Stomach (tissue), 9 donors: ENCODE data around the gene ARID5B. TPM values are rescaled to one million over a fixed set of nuclear protein-coding genes. Genes with fewer than 3 reads are reported as not detected.
"Not testable (repeated sequence)": the region's sequence is repeated elsewhere in the genome, so short reads cannot be mapped to it uniquely, and the experiment has no call there.

ENCODE experiments used
- DNase-seq, 2 donors: peaks; one replicate each; pipeline versions ENCODE4 v3.0.0 to v3.0.0-alpha.2; 2013 to 2019
- H3K27ac ChIP-seq, 5 donors: fragments of 200-600 bp in 4 of 5; sonication (generic) in 4 of 5; one replicate each; pipeline ENCODE4 v1.5.1; 2013 to 2019; ENCODE audit warnings: mild to moderate bottlenecking in 1 of 5, moderate library complexity in 1 of 5
- H3K27me3 ChIP-seq, 3 donors: fragments of 200-600 bp; sonication (generic); one replicate each; pipeline ENCODE4 v1.5.1; 2017 to 2019; ENCODE audit warnings: mixed run types in 1 of 3
- H3K36me3 ChIP-seq, 4 donors: fragments of 200-600 bp; sonication (generic); 1 replicate in 3 of 4; 2 replicates in 1 of 4; pipeline ENCODE4 v1.5.1; 2016 to 2019
- H3K4me1 ChIP-seq, 4 donors: fragments of 200-600 bp; sonication (generic); one replicate each; pipeline ENCODE4 v1.5.1; 2016 to 2019
- H3K4me3 ChIP-seq, 4 donors: fragments of 200-600 bp; sonication (generic) in 3 of 4; one replicate each; pipeline ENCODE4 v1.5.1; 2016 to 2019; ENCODE audit warnings: mild to moderate bottlenecking in 1 of 4
- H3K9me3 ChIP-seq, 4 donors: fragments of 200-600 bp; sonication (generic); one replicate each; pipeline ENCODE4 v1.5.1; 2016 to 2019
- EP300 ChIP-seq: sonication (generic); formaldehyde crosslinking; IDR thresholded peaks from one replicate; pipeline ENCODE4 v1.6.1; 2017; ENCODE audit warnings: antibody characterized with exemption
- POLR2A ChIP-seq, 4 donors: fragments of 450-650 bp; IDR thresholded peaks; one replicate each; pipeline ENCODE4 v1.6.1; 2016; ENCODE audit warnings: antibody characterized with exemption in 4 of 4, control low read depth in 2 of 4, mild to moderate bottlenecking in 1 of 4, moderate library complexity in 1 of 4
- POLR2AphosphoS5 ChIP-seq, 3 donors: sonication (generic); formaldehyde crosslinking; IDR thresholded peaks; one replicate each; pipeline ENCODE4 v1.6.1; 2016; ENCODE audit warnings: antibody characterized with exemption in 3 of 3
- WGBS, 5 donors: extraction: QIAGEN DNeasy Blood & Tissue Kit in 3 of 5; methylation state at CpG; one replicate each; pipeline versions ENCODE4 v1.1.5 to v1.1.7; 2013 to 2018; 5-methylcytosine and 5-hydroxymethylcytosine counted together
- intact Hi-C: fragments of 100-400 bp; cut with DNase I; formaldehyde crosslinking; loops from one replicate; pipeline ENCODE4 v1.15.1; 2023; ENCODE audit warnings: low total_unique reads
- polyA plus RNA-seq, 3 donors: library from polyadenylated mRNA; stranded (reverse); fragments of 200-250 nt; gene quantifications; one replicate each; pipeline ENCODE4 v1.2.3, GENCODE V29; 2013
- total RNA-seq, 5 donors: library from RNA; depleted of rRNA; stranded (reverse); fragments of >200 nt; gene quantifications; one replicate each; pipeline versions ENCODE4 v1.1.0 to v1.2.3, GENCODE V29; 2014 to 2016
- TF ChIP-seq, protein P1 (sequence below), 7 experiments: fragments of 450-650 bp in 4 of 7; fragments of 200-600 bp in 3 of 7; sonication (generic) in 3 of 7; IDR thresholded peaks; one replicate each; pipeline ENCODE4 v1.5.1; 2016 to 2019; ENCODE audit warnings: antibody characterized with exemption in 7 of 7, control low read depth in 2 of 7, mild to moderate bottlenecking in 1 of 7
- donor health status: healthy with polysubstance abuse.
- donor health status: Bipolar disorder and iron deficiency.
- donor health status: healthy.

Gene ARID5B
- total and polyA plus RNA-seq, 8 donors = 5.4 to 64.2 (median 11.9) TPM

DNA sequence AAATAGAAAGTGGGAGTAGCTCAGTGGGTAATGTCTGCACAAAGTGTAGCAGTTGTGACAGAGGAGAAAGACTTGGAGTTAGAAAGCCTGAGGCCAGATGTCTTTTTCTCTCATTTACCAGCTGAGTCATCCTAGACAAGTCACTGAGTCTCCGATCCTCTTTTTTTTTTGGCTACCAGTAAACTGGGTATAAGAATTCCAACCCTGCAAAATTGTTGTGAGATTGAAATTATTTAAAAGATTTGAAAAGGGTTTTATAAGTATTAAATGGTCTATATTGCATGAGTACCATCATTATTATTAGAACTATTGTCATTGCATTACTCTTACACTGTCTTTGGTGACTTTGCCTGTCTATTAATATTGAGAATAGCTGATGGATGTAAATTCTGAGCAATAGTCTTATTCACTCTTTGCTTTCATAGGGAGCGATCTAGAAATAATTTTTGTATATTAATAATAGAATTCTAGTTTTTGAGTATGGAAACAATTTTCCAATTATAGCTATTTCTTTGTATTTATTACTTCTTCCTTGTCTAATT lies 74.0 kb downstream of the ARID5B start:
- H3K4me3 ChIP-seq = no peak overlapping the region
- intact Hi-C loops = no loop called here
- peak overlapping the region in 3 of 5 donors; percentile 40 to 65 (median 45) for H3K27ac ChIP-seq
- no peaks in the 10 kb centered on the region for H3K27me3 ChIP-seq
- no peaks in the 10 kb centered on the region for H3K9me3 ChIP-seq
- 71 to 84% (median 73%) methylated on average over 2 of the region's 2 CpGs for WGBS, 5 donors
- DNase-seq = peak in 1 of 2 donors; percentile 49
- no peaks in the 10 kb centered on the region for H3K36me3 ChIP-seq
- TF ChIP-seq POLR2AphosphoS5 (IDR thresholded peaks at IDR 0.05) (peak in 1 of 3 donors; percentile 16), EP300 (no peak), POLR2A (IDR thresholded peaks at IDR 0.05) (no peak)
- TF ChIP-seq, protein P1, sequence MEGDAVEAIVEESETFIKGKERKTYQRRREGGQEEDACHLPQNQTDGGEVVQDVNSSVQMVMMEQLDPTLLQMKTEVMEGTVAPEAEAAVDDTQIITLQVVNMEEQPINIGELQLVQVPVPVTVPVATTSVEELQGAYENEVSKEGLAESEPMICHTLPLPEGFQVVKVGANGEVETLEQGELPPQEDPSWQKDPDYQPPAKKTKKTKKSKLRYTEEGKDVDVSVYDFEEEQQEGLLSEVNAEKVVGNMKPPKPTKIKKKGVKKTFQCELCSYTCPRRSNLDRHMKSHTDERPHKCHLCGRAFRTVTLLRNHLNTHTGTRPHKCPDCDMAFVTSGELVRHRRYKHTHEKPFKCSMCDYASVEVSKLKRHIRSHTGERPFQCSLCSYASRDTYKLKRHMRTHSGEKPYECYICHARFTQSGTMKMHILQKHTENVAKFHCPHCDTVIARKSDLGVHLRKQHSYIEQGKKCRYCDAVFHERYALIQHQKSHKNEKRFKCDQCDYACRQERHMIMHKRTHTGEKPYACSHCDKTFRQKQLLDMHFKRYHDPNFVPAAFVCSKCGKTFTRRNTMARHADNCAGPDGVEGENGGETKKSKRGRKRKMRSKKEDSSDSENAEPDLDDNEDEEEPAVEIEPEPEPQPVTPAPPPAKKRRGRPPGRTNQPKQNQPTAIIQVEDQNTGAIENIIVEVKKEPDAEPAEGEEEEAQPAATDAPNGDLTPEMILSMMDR (IDR thresholded peaks at IDR 0.05) = no peak
- H3K4me1 ChIP-seq = peaks cover 19 to 65% (median 40%) of the 10 kb centered on the region in 4 donors

DNA sequence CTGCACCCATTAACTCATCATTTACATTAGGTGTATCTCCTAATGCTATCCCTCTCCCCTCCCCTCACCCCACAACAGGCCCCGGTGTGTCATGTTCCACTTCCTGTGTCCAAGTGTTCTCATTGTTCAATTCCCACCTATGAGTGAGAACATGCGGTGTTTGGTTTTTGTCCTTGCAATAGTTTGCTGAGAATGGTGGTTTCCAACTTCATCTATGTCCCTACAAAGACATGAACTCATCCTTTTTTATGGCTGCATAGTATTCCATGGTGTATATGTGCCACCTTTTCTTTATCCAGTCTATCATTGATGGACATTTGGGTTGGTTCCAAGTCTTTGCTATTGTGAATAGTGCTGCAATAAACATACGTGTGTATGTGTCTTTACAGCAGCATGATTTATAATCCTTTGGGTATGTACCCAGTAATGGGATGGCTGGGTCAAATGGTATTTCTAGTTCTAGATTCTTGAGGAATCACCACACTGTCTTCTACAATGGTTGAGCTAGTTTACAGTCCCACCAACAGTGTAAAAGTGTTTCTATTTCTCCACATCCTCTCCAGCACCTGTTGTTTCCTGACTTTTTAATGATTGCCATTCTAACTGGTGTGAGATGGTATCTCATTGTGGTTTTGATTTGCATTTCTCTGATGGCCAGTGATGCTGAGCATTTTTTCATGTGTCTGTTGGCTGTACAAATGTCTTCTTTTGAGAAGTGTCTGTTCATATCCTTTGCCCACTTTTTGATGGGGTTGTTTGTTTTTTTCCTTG lies 75.6 kb downstream of the ARID5B start:
- H3K4me3 ChIP-seq, intact Hi-C loops, DNase-seq, H3K36me3 ChIP-seq, H3K9me3 ChIP-seq, H3K27me3 ChIP-seq, H3K27ac ChIP-seq: not testable (repeated sequence)
- peaks cover 27 to 68% (median 45%) of the 10 kb centered on the region in 4 donors for H3K4me1 ChIP-seq
- WGBS, 5 donors = 88 to 96% (median 94%) methylated on average over 3 of the region's 3 CpGs

DNA sequence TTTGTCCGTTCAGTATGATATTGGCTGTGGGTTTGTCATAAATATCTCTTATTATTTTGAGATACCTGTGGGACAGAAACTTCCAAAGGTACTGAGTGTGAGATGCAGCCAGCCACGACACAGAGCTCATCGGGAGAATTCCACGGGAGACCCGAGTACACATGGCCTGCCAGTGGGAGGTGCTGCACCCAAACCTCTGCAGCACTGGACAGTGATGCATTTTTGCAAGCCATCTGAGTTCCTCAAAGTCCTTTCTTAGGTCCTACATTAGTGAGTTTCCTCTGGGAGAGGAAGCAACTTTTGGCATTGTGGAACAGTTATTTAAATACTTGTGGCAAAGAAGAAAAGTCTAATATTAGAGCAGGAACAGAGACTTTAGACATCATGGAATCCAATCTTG lies 77.5 kb downstream of the ARID5B start:
- no peak for TF ChIP-seq POLR2A (IDR thresholded peaks at IDR 0.05)
- no peak for TF ChIP-seq POLR2AphosphoS5 (IDR thresholded peaks at IDR 0.05)
- TF ChIP-seq, protein P1 (IDR thresholded peaks at IDR 0.05) = no peak
- no peak for TF ChIP-seq EP300
- intact Hi-C loops = no loop called here
- DNase-seq = no peak

DNA sequence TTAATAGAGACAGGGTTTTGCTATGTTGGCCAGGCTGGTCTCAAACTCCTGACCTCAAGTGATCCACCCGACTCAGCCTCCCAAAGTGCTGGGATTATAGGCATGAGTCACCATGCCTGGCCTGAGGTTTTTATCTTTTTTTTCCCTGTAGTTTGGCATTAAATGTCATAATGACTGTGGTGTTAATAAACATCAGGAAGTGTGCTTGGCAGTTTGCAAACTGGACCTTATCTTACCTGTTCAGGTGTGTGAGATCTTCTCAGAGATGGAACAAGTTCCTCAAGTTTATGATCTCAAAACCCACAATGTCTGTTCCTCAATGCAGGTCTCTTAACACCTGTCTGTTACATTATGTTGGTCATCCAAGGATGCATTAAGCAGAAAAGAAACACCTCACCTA lies 80.0 kb downstream of the ARID5B start:
- Histone ChIP-seq H3K4me3 (no peak overlapping the region), H3K36me3 (no peaks in the 10 kb centered on the region), H3K27me3 (no peaks in the 10 kb centered on the region), H3K4me1 (peaks cover 11 to 45% (median 30%) of the 10 kb centered on the region in 4 donors), H3K27ac (peak overlapping the region in 1 of 5 donors; percentile 64), H3K9me3 (no peaks in the 10 kb centered on the region)
- intact Hi-C loops = no loop called here
- peak in 1 of 2 donors; percentile 47 for DNase-seq
- 20 to 47% (median 29%) methylated on average over 1 of the region's 1 CpG for WGBS, 5 donors
- TF ChIP-seq POLR2AphosphoS5 (IDR thresholded peaks at IDR 0.05) = no peak
- TF ChIP-seq, protein P1 (IDR thresholded peaks at IDR 0.05) = no peak

More for the DNA sequence above, 77.5 kb downstream of the ARID5B start:
- WGBS, 5 donors = 78 to 92% (median 81%) methylated on average over 5 of the region's 5 CpGs
- H3K4me1 ChIP-seq = peaks cover 25 to 60% (median 39%) of the 10 kb centered on the region in 4 donors
- H3K27ac ChIP-seq = peak overlapping the region in 1 of 5 donors; percentile 64
- no peaks in the 10 kb centered on the region for H3K27me3 ChIP-seq
- no peaks in the 10 kb centered on the region for H3K36me3 ChIP-seq
- no peak overlapping the region for H3K4me3 ChIP-seq
- H3K9me3 ChIP-seq = no peaks in the 10 kb centered on the region

DNA sequence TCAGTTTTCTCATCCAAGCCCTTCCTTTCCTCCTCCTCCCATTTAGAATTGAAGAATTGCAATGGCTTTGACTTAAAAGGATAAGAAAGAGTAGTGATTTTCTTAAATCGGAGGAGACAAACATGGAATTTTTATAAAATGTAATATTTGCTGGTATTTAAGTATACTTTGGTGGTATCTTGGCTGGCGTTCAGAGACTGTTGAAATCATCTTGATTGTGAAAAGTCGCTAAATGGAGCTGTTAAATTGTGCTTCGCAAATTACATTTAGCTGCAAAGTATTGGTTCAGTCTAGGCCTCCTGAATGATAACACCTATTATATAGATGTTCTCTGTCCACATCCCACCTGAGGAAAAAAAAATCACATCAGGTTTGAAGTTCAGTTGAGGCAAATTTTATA lies 81.8 kb downstream of the ARID5B start:
- TF ChIP-seq EP300 = no peak
- TF ChIP-seq POLR2AphosphoS5 (IDR thresholded peaks at IDR 0.05) = no peak
- TF ChIP-seq, protein P1 (IDR thresholded peaks at IDR 0.05) = no peak
- TF ChIP-seq POLR2A (IDR thresholded peaks at IDR 0.05) = no peak
- H3K27ac ChIP-seq = no peak overlapping the region
- no peaks in the 10 kb centered on the region for H3K36me3 ChIP-seq
- H3K9me3 ChIP-seq = no peaks in the 10 kb centered on the region
- 91 to 96% (median 95%) methylated on average over 4 of the region's 4 CpGs for WGBS, 5 donors
- no peaks in the 10 kb centered on the region for H3K27me3 ChIP-seq
- no peak for DNase-seq
- intact Hi-C loops = no loop called here
- H3K4me3 ChIP-seq = no peak overlapping the region
- peaks cover 11 to 63% (median 47%) of the 10 kb centered on the region in 4 donors for H3K4me1 ChIP-seq
